Measurements from ENCODE around the gene ABCG5.

ABCG5 gene

GRCh38 chr2:43806719-43807031 lies 32.0 kb downstream of the ABCG5 start:
- no peak for DNase-seq (ENCODE audit: low read depth)

GRCh38 chr2:43803113-43803512 lies 35.5 kb downstream of the ABCG5 start:
- no peak for DNase-seq (ENCODE audit: low read depth)

GRCh38 chr2:43802135-43802534 lies 36.5 kb downstream of the ABCG5 start:
- no peak for DNase-seq (ENCODE audit: low read depth)

GRCh38 chr2:43800894-43801293 lies 37.7 kb downstream of the ABCG5 start:
- no peak for DNase-seq (ENCODE audit: low read depth)

GRCh38 chr2:43798300-43798699 lies 40.3 kb downstream of the ABCG5 start:
- no peak for DNase-seq (ENCODE audit: low read depth)

- no peak for DNase-seq (ENCODE audit: low read depth)
Measured at GRCh38 chr2:43796206-43796605, 42.4 kb downstream of the ABCG5 start.

GRCh38 chr2:43794956-43795355 lies 43.7 kb downstream of the ABCG5 start:
- DNase-seq (ENCODE audit: low read depth): no peak

GRCh38 chr2:43792653-43793052 lies 46.0 kb downstream of the ABCG5 start:
- DNase-seq (ENCODE audit: low read depth): no peak

- DNase-seq (ENCODE audit: low read depth): no peak
Measured at GRCh38 chr2:43791035-43791765, 47.4 kb downstream of the ABCG5 start.

- peak; percentile 1 for DNase-seq (ENCODE audit: low read depth)
Measured at GRCh38 chr2:43790147-43790546, 48.5 kb downstream of the ABCG5 start.

GRCh38 chr2:43788646-43789045 lies 50.0 kb downstream of the ABCG5 start:
- DNase-seq (ENCODE audit: low read depth): no peak

GRCh38 chr2:43787895-43788294 lies 50.7 kb downstream of the ABCG5 start:
- DNase-seq (ENCODE audit: low read depth): no peak

- DNase-seq (ENCODE audit: low read depth): no peak
Measured at GRCh38 chr2:43778233-43778632, 60.4 kb downstream of the ABCG5 start.

- no peak for DNase-seq (ENCODE audit: low read depth)
Measured at GRCh38 chr2:43777306-43777926, 61.2 kb downstream of the ABCG5 start.

- no peak for DNase-seq (ENCODE audit: low read depth)
Measured at GRCh38 chr2:43776324-43776723, 62.3 kb downstream of the ABCG5 start.

GRCh38 chr2:43774617-43775016 lies 64.0 kb downstream of the ABCG5 start:
- no peak for DNase-seq (ENCODE audit: low read depth)

- DNase-seq (ENCODE audit: low read depth): peak; percentile 50
Measured at GRCh38 chr2:43773876-43774613, 64.6 kb downstream of the ABCG5 start, which contains the start of gene DYNC2LI1. TSS of gene DYNC2LI1 (plus strand) at chr2:43774039. CDS start at chr2:43774139, 100 bp downstream.

GRCh38 chr2:43766006-43766405 lies 72.6 kb downstream of the ABCG5 start:
- DNase-seq (ENCODE audit: low read depth): no peak

- peak; percentile 38 for DNase-seq (ENCODE audit: low read depth)
Measured at GRCh38 chr2:43764086-43764705, 74.4 kb downstream of the ABCG5 start.

GRCh38 chr2:43763091-43763490 lies 75.5 kb downstream of the ABCG5 start:
- no peak for DNase-seq (ENCODE audit: low read depth)

All from GM04503 (cell line).